C4-2B (cell line): ENCODE data around the gene SKA3.

Experiments
- ZFX ChIP-seq: fragments of 450-650 bp; IDR thresholded peaks from 2 replicates; pipeline ENCODE4 v1.6.1; 2017
- TF ChIP-seq, protein P1 (sequence below): fragments of 450-650 bp; conservative IDR thresholded peaks from 2 replicates; pipeline ENCODE4 v1.5.1; 2017; ENCODE audit warnings: mild to moderate bottlenecking

DNA sequence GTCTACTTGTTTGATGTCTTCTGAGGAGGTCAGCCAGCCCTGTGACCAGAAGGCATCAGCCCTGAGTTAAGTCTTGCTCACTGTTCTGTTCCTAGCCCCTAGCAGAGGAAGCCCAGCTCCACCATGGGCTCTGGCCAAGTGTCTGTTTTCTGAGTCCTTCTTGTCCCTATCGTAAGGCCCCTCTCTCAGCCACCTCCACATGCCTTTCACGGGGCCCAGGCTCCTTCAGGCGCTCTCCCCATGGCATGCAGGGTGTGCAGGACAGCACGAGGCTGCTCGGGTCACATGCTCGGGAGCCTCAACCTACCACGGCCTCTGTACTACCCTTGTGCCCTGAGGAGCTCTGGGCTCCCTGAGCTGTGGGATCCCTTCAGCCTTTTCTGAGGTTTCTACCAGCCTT, 67.2 kb downstream of the SKA3 start:
- TF ChIP-seq, protein P1, sequence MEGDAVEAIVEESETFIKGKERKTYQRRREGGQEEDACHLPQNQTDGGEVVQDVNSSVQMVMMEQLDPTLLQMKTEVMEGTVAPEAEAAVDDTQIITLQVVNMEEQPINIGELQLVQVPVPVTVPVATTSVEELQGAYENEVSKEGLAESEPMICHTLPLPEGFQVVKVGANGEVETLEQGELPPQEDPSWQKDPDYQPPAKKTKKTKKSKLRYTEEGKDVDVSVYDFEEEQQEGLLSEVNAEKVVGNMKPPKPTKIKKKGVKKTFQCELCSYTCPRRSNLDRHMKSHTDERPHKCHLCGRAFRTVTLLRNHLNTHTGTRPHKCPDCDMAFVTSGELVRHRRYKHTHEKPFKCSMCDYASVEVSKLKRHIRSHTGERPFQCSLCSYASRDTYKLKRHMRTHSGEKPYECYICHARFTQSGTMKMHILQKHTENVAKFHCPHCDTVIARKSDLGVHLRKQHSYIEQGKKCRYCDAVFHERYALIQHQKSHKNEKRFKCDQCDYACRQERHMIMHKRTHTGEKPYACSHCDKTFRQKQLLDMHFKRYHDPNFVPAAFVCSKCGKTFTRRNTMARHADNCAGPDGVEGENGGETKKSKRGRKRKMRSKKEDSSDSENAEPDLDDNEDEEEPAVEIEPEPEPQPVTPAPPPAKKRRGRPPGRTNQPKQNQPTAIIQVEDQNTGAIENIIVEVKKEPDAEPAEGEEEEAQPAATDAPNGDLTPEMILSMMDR: no peak
- TF ChIP-seq ZFX: no peak
